B cell (primary cell): ENCODE results near the gene CENPP. TPM values are rescaled to one million over a fixed set of nuclear protein-coding genes. Genes with fewer than 3 reads are reported as not detected.

Experiments used
- ATAC-seq: fragments of 200-7000 bp; cut with Tn5 transposase; one replicate; pipeline ENCODE4 v1.10.0; 2021; ENCODE audit warnings: low read depth, mild to moderate bottlenecking, moderate number of reproducible peaks, moderate library complexity
- CTCF ChIA-PET: fragments of 350-600 bp; sonication (Branson Sonifier 250); formaldehyde crosslinking; loops from one replicate; lab custom pipeline; 2021; ENCODE audit warnings: antibody characterized with exemption, inconsistent platforms; lab: Charles Lee
- POLR2A ChIA-PET: fragments of 350-600 bp; sonication (Branson Sonifier 250); formaldehyde crosslinking; loops from one replicate; lab custom pipeline; 2021; ENCODE audit warnings: antibody characterized with exemption; lab: Charles Lee
- DNase-seq: peaks from one replicate; pipeline ENCODE4 v3.0.0; 2013
- H2AFZ ChIP-seq: 2 replicates; pipeline ENCODE4 v1.6.1; 2012; ENCODE audit warnings: mild to moderate bottlenecking, low read depth, low read length; ENCODE audit not compliant: insufficient read depth, poor library complexity, severe bottlenecking
- H3K27ac ChIP-seq, 2 donors: 1 replicate in 1 of 2; 2 replicates in 1 of 2; pipeline ENCODE4 v1.5.1; 2012 to 2013; ENCODE audit warnings: low read length in 2 of 2, mild to moderate bottlenecking in 2 of 2, moderate library complexity in 1 of 2
- H3K27me3 ChIP-seq, 4 experiments: fragments of 200-600 bp in 1 of 4; sonication (generic) in 1 of 4; replicated peaks in 1 of 4; 1 replicate in 2 of 4; 2 replicates in 2 of 4; pipeline versions ENCODE4 v1.6.1 to v1.7.0; 2013 to 2016; ENCODE audit warnings: low read length in 3 of 4, mild to moderate bottlenecking in 2 of 4, mixed read lengths in 1 of 4, moderate library complexity in 1 of 4; ENCODE audit not compliant: insufficient read depth in 4 of 4, control insufficient read depth in 3 of 4; ENCODE audit errors: control extremely low read depth in 1 of 4
- H3K36me3 ChIP-seq, 2 experiments: replicated peaks in 1 of 2; 1 replicate in 1 of 2; 2 replicates in 1 of 2; pipeline versions ENCODE4 v1.6.1 to v1.7.1; 2013; ENCODE audit warnings: low read length in 1 of 2; ENCODE audit not compliant: insufficient read depth in 2 of 2, control insufficient read depth in 1 of 2; ENCODE audit errors: control extremely low read depth in 1 of 2, extremely low read depth in 1 of 2
- H3K4me1 ChIP-seq, 2 donors: fragments of 200-600 bp in 1 of 2; sonication (generic) in 1 of 2; 1 replicate in 1 of 2; 2 replicates in 1 of 2; pipeline versions ENCODE4 v1.5.1 to v1.6.1; 2013 to 2017; ENCODE audit warnings: low read length in 2 of 2; ENCODE audit not compliant: control insufficient read depth in 2 of 2, insufficient read depth in 2 of 2
- H3K4me2 ChIP-seq: replicated peaks from 2 replicates; pipeline ENCODE3; 2012; ENCODE audit warnings: mild to moderate bottlenecking, low read depth, low read length; ENCODE audit not compliant: poor library complexity, severe bottlenecking
- H3K4me3 ChIP-seq, 5 experiments: fragments of 200-600 bp in 1 of 5; sonication (generic) in 1 of 5; 1 replicate in 3 of 5; 2 replicates in 2 of 5; pipeline versions ENCODE4 v1.5.1 to v1.7.0; 2011 to 2016; ENCODE audit warnings: low read length in 4 of 5, mild to moderate bottlenecking in 4 of 5, low read depth in 2 of 5, control low read depth in 1 of 5, moderate library complexity in 1 of 5; ENCODE audit not compliant: insufficient read depth in 1 of 5; ENCODE audit errors: control extremely low read depth in 1 of 5, extremely low read depth in 1 of 5
- H3K79me2 ChIP-seq: fragments of 200-600 bp; sonication (generic); one replicate; pipeline ENCODE4 v1.6.0; 2016; ENCODE audit warnings: low read length; ENCODE audit not compliant: control insufficient read depth, insufficient read depth
- H3K9ac ChIP-seq: fragments of 200-600 bp; sonication (generic); 2 replicates; pipeline ENCODE4 v1.6.1; 2017; ENCODE audit warnings: mild to moderate bottlenecking, low read length, moderate library complexity
- H3K9me3 ChIP-seq, 3 donors: one replicate each; pipeline versions ENCODE4 v1.6.1 to v1.7.1; 2013; ENCODE audit warnings: low read length in 2 of 3; ENCODE audit not compliant: control insufficient read depth in 2 of 3, insufficient read depth in 1 of 3; ENCODE audit errors: control extremely low read depth in 1 of 3
- H4K20me1 ChIP-seq: 2 replicates; pipeline ENCODE4 v1.6.0; 2012; ENCODE audit warnings: mild to moderate bottlenecking, low read length; ENCODE audit not compliant: insufficient read depth, control insufficient read depth, poor library complexity, severe bottlenecking
- H3K27ac Mint-ChIP-seq: one replicate; pipeline ENCODE4 v1.8.0; 2021; ENCODE audit warnings: mixed read lengths
- H3K27me3 Mint-ChIP-seq: one replicate; pipeline ENCODE4 v1.8.0; 2021; ENCODE audit warnings: mixed read lengths
- H3K4me1 Mint-ChIP-seq: one replicate; pipeline ENCODE4 v1.8.0; 2021; ENCODE audit warnings: mixed read lengths
- H3K4me3 Mint-ChIP-seq: one replicate; pipeline ENCODE4 v1.8.0; 2021; ENCODE audit warnings: mixed read lengths
- H3K9me3 Mint-ChIP-seq: one replicate; pipeline ENCODE4 v1.8.0; 2022; ENCODE audit warnings: mixed read lengths; ENCODE audit not compliant: insufficient read depth
- EZH2 ChIP-seq: IDR thresholded peaks from 2 replicates; pipeline ENCODE4 v1.6.1; 2012; ENCODE audit warnings: borderline replicate concordance, low read depth, mild to moderate bottlenecking, moderate library complexity, low read length; ENCODE audit not compliant: insufficient read depth, poor library complexity, severe bottlenecking
- WGBS: methylation state at CpG from one replicate; pipeline ENCODE4 v1.1.5; 2013; ENCODE audit warnings: missing lambda C conversion rate; ENCODE audit not compliant: insufficient coverage; 5-methylcytosine and 5-hydroxymethylcytosine counted together
- intact Hi-C: fragments of 100-400 bp; cut with micrococcal nuclease; formaldehyde crosslinking; loops from one replicate; pipeline ENCODE4 v1.10.0; 2022
- polyA plus RNA-seq: library from polyadenylated mRNA; depleted of rRNA; stranded (reverse); fragments of >200 nt; gene quantifications from 2 replicates; pipeline ENCODE4 v1.2.3, GENCODE V29; 2012
- total RNA-seq, 2 donors: library from RNA; stranded (reverse); fragments of 120-200 nt in 1 of 2; gene quantifications; 1 replicate in 1 of 2; 2 replicates in 1 of 2; pipeline versions ENCODE4 v1.2.3 to v1.2.4, GENCODE V29; 2013 to 2022
- TF ChIP-seq, protein P1 (sequence below): fragments of 200-600 bp; IDR thresholded peaks from one replicate; pipeline ENCODE4 v1.8.0; 2022; ENCODE audit warnings: antibody characterized with exemption, mild to moderate bottlenecking

The CENPP gene
- total and polyA plus RNA-seq, 2 donors (not counting 1 experiment from before 2014, with no cell fraction given) = 1.4 to 6.2 TPM

DNA sequence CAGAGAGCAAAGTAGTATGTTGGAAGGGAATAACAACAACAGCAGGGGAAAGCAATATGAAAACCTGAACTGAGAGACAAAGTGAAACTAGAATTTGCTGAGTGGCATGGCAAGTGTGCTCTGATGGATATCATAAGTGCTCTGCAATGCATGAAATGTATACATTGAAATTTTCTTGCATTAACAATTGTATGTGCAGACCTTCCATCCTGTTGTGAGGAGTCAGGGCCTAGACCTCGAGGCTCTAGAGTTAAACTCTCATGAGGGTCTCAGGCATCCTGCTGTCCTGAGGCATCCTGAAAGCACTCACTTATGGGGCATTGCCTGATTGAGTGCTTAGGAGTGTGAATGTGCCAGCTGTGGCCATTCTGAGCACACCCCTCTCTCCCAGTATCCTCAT is 208.9 kb downstream of the CENPP start:
- Histone ChIP-seq H3K4me2 (no peak overlapping the region), H3K27me3 (no peaks in the 10 kb centered on the region), H3K27ac (no peak overlapping the region), H3K4me3 (no peak overlapping the region), H2AFZ (peak overlapping the region; percentile 23), H3K9me3 (no peaks in the 10 kb centered on the region), H3K36me3 (no peaks in the 10 kb centered on the region), H3K4me1 (no peaks in the 10 kb centered on the region), H3K79me2 (no peaks in the 10 kb centered on the region), H3K9ac (no peak overlapping the region), H4K20me1 (no peaks in the 10 kb centered on the region)
- H3K27me3 Mint-ChIP-seq = no peaks in the 10 kb centered on the region
- peaks cover 3% of the 10 kb centered on the region for H3K9me3 Mint-ChIP-seq
- POLR2A ChIA-PET = no interaction called here
- ATAC-seq (no peak), DNase-seq (peak; percentile 2)
- CTCF ChIA-PET = no interaction called here
- no peak overlapping the region for H3K27ac Mint-ChIP-seq
- TF ChIP-seq, protein P1, sequence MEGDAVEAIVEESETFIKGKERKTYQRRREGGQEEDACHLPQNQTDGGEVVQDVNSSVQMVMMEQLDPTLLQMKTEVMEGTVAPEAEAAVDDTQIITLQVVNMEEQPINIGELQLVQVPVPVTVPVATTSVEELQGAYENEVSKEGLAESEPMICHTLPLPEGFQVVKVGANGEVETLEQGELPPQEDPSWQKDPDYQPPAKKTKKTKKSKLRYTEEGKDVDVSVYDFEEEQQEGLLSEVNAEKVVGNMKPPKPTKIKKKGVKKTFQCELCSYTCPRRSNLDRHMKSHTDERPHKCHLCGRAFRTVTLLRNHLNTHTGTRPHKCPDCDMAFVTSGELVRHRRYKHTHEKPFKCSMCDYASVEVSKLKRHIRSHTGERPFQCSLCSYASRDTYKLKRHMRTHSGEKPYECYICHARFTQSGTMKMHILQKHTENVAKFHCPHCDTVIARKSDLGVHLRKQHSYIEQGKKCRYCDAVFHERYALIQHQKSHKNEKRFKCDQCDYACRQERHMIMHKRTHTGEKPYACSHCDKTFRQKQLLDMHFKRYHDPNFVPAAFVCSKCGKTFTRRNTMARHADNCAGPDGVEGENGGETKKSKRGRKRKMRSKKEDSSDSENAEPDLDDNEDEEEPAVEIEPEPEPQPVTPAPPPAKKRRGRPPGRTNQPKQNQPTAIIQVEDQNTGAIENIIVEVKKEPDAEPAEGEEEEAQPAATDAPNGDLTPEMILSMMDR = no peak
- no peak for TF ChIP-seq EZH2
- intact Hi-C loops = no loop called here
- no CpG with 5 or more reads among the region's 1 CpG for WGBS
- H3K4me1 Mint-ChIP-seq = peaks cover 11% of the 10 kb centered on the region
- no peak overlapping the region for H3K4me3 Mint-ChIP-seq

DNA sequence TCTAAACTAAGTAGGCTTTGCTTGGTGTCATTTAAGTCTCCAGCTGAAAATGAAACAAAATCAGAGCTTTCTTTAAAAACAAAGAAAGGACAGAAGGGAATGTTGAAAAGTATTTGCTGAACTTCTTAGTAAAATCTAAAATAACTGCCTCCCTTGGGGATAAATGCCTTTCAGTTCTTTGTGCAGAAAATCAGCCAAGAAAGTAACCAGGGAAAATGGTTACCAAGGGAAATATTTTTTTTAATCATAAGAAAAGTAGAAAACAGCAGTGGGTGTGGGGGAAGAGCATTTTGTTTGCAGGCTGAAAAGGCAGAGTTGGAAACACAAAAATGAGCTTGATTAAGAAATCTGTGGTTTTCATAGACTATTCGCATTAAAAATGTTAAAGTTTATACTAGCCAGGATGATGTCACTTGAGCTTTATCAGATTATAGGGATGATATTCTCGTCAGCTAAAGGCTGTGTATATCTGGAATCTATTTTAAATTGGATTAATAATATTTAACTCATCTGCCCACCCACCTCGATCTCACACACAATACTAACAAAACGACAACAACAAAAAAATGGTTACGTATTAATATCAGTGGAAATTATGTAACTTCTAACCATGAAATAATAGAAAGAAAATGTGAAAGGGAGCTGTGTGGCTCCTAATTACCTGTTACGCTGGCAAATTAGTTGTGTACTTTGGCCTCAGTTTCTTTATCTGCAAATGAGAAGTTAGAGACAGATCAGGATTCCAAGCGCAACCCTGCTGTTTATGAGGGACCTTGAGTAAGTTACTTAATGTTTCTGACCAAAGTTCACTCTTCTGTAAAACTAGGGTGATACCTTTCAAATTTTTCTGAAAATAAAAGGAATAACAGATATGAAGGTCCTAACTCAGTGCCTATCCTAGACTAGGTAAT is 210.4 kb downstream of the CENPP start, which contains the start of gene ECM2:
Gene ECM2 (minus strand): TSS at position 51 of the 911 bp plus-strand sequence. CDS start 13,124 bp downstream, outside the sequence.
- Histone ChIP-seq H3K9me3 (no peaks in the 10 kb centered on the region), H4K20me1 (no peaks in the 10 kb centered on the region), H3K4me2 (no peak within 1 kb of the TSS), H3K9ac (no peak within 1 kb of the TSS), H3K4me3 (no peak within 1 kb of the TSS), H2AFZ (peak within 1 kb of the TSS; percentile 23), H3K36me3 (no peaks in the 10 kb centered on the region), H3K27ac (no peak within 1 kb of the TSS), H3K27me3 (no peaks in the 10 kb centered on the region), H3K4me1 (no peaks in the 10 kb centered on the region), H3K79me2 (no peaks in the 10 kb centered on the region)
- DNase-seq (no peak), ATAC-seq (no peak)
- no peak for TF ChIP-seq EZH2
- TF ChIP-seq, protein P1 = no peak
- 90% methylated on average over 2 of the region's 7 CpGs for WGBS
- ChIA-PET POLR2A (no interaction called here), CTCF (no interaction called here)
- Mint-ChIP-seq H3K27me3 (no peaks in the 10 kb centered on the region), H3K27ac (no peak within 1 kb of the TSS), H3K9me3 (peaks cover 3% of the 10 kb centered on the region), H3K4me1 (peaks cover 11% of the 10 kb centered on the region), H3K4me3 (no peak within 1 kb of the TSS)
- intact Hi-C loops = no loop called here
